ENCODE measurements around the gene MNX1.

MNX1 gene

GRCh38 chr7:157022681-157023588, 12.5 kb upstream of the MNX1 start:
- FAIRE-seq: no peak
- no peak for DNase-seq (ENCODE audit: insufficient read length, low spot score)
- TF ChIP-seq POLR2A (IDR thresholded peaks at IDR 0.05; ENCODE audit: low read depth, low read length): no peak

- TF ChIP-seq POLR2A (IDR thresholded peaks at IDR 0.05; ENCODE audit: low read depth, low read length): no peak
- FAIRE-seq (no peak), DNase-seq (ENCODE audit: insufficient read length, low spot score) (no peak)
Measured at GRCh38 chr7:157021871-157022680, 11.6 kb upstream of the MNX1 start.

GRCh38 chr7:157021071-157021870, 10.8 kb upstream of the MNX1 start:
- DNase-seq (ENCODE audit: insufficient read length, low spot score) (no peak), FAIRE-seq (no peak)
- TF ChIP-seq POLR2A (IDR thresholded peaks at IDR 0.05; ENCODE audit: low read depth, low read length): no peak

- FAIRE-seq (no peak), DNase-seq (ENCODE audit: insufficient read length, low spot score) (no peak)
- no peak for TF ChIP-seq POLR2A (IDR thresholded peaks at IDR 0.05; ENCODE audit: low read depth, low read length)
Measured at GRCh38 chr7:157020514-157021070, 10.1 kb upstream of the MNX1 start.

GRCh38 chr7:157019718-157020451, 9.4 kb upstream of the MNX1 start:
- DNase-seq (ENCODE audit: insufficient read length, low spot score) (no peak), FAIRE-seq (no peak)
- no peak for TF ChIP-seq POLR2A (IDR thresholded peaks at IDR 0.05; ENCODE audit: low read depth, low read length)

GRCh38 chr7:157018997-157019608, 8.6 kb upstream of the MNX1 start:
- no peak for TF ChIP-seq POLR2A (IDR thresholded peaks at IDR 0.05; ENCODE audit: low read depth, low read length)
- FAIRE-seq (no peak), DNase-seq (ENCODE audit: insufficient read length, low spot score) (no peak)

GRCh38 chr7:157018328-157018996, 8.0 kb upstream of the MNX1 start:
- no peak for TF ChIP-seq POLR2A (IDR thresholded peaks at IDR 0.05; ENCODE audit: low read depth, low read length)
- FAIRE-seq (no peak), DNase-seq (ENCODE audit: insufficient read length, low spot score) (no peak)

- no peak for TF ChIP-seq POLR2A (IDR thresholded peaks at IDR 0.05; ENCODE audit: low read depth, low read length)
- FAIRE-seq (no peak), DNase-seq (ENCODE audit: insufficient read length, low spot score) (no peak)
Measured at GRCh38 chr7:157017603-157018327, 7.3 kb upstream of the MNX1 start.

- DNase-seq (ENCODE audit: insufficient read length, low spot score) (no peak), FAIRE-seq (no peak)
Measured at GRCh38 chr7:157017149-157017548, 6.7 kb upstream of the MNX1 start.

GRCh38 chr7:157016352-157017041, 6.0 kb upstream of the MNX1 start:
- FAIRE-seq (no peak), DNase-seq (ENCODE audit: insufficient read length, low spot score) (no peak)
- TF ChIP-seq POLR2A (IDR thresholded peaks at IDR 0.05; ENCODE audit: low read depth, low read length): no peak

More at GRCh38 chr7:157017149-157017548, 6.7 kb upstream of the MNX1 start:
- TF ChIP-seq POLR2A (IDR thresholded peaks at IDR 0.05; ENCODE audit: low read depth, low read length): no peak

GRCh38 chr7:157016024-157016351, 5.5 kb upstream of the MNX1 start:
- no peak for DNase-seq (ENCODE audit: insufficient read length, low spot score)
- TF ChIP-seq POLR2A (IDR thresholded peaks at IDR 0.05; ENCODE audit: low read depth, low read length): no peak
- FAIRE-seq: no peak
